Measurements from ENCODE around the gene ZNF609. TPM values are rescaled to one million over a fixed set of nuclear protein-coding genes. Genes with fewer than 3 reads are reported as not detected.

ZNF609 gene
- total RNA-seq, 3 donors from 2014 or later (not counting 1 experiment from before 2014, with no cell fraction given): 40.3 to 59.7 (median 55.3) TPM

DNA sequence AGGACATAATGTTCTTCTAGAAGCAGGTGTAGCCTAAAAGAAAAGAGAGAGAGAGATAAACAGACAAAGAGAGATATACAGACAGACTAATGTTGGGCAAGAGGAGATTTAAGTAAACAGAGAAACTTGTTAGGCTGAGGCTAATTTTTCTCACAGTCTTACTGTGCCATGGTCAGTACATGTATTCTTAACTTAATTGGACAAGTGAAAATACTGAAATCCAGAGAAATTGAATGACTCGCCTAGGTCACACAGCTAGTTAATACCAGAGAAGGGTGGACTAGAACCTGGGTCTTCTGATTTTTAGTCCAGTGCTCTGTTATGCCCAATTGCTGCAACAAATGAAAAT lies 6.7 kb upstream of the ZNF609 start:
- WGBS (ENCODE audit: insufficient coverage): 97% methylated on average over 1 of the region's 1 CpG
- Mint-ChIP-seq H3K36me3 (peaks cover 9% of the 10 kb centered on the region), H3K27ac (no peak overlapping the region), H3K27me3 (ENCODE audit: low read depth in 2 of 2) (no peaks in the 10 kb centered on the region), H3K4me3 (no peak overlapping the region), H3K4me1 (peaks cover 0 to 5% of the 10 kb centered on the region in 2 donors), H3K9me3 (no peaks in the 10 kb centered on the region)
- Histone ChIP-seq H3K27me3 (ENCODE audit: control insufficient read depth, insufficient read depth, low read length) (no peaks in the 10 kb centered on the region), H3K4me3 (ENCODE audit: low read length) (no peak overlapping the region), H3K9me3 (ENCODE audit: control insufficient read depth, insufficient read depth, low read length) (no peaks in the 10 kb centered on the region), H3K27ac (ENCODE audit: low read length) (no peak overlapping the region), H3K4me1 (ENCODE audit: control insufficient read depth, insufficient read depth, low read length) (no peaks in the 10 kb centered on the region), H3K36me3 (ENCODE audit: control insufficient read depth, insufficient read depth, low read length) (peaks cover 15% of the 10 kb centered on the region)
- TF ChIP-seq, protein P1, sequence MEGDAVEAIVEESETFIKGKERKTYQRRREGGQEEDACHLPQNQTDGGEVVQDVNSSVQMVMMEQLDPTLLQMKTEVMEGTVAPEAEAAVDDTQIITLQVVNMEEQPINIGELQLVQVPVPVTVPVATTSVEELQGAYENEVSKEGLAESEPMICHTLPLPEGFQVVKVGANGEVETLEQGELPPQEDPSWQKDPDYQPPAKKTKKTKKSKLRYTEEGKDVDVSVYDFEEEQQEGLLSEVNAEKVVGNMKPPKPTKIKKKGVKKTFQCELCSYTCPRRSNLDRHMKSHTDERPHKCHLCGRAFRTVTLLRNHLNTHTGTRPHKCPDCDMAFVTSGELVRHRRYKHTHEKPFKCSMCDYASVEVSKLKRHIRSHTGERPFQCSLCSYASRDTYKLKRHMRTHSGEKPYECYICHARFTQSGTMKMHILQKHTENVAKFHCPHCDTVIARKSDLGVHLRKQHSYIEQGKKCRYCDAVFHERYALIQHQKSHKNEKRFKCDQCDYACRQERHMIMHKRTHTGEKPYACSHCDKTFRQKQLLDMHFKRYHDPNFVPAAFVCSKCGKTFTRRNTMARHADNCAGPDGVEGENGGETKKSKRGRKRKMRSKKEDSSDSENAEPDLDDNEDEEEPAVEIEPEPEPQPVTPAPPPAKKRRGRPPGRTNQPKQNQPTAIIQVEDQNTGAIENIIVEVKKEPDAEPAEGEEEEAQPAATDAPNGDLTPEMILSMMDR (IDR thresholded peaks at IDR 0.05): no peak
- ATAC-seq: no peak
- intact Hi-C loops (cut with micrococcal nuclease): no loop called here
- DNase-seq: no peak

DNA sequence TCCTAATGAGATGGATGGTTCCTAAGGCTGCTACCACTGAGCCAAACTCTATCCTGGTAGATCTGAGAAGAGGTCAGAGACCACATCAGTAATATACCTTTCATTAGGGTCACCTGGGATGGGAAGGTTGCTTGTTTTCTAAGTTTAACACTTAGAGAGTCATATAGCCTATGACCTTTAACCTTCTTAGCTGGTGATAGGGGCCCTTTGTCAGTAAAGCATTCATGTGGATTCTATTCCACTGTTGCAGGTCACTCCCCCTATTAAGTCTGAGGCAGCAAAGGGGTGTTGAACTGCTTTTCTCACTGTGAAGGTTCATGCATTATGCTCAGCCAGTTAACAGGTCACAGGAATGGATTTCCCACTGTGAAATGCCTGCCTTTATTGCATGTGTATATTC lies 6.1 kb upstream of the ZNF609 start:
- Histone ChIP-seq H3K27me3 (ENCODE audit: control insufficient read depth, insufficient read depth, low read length) (no peaks in the 10 kb centered on the region), H3K27ac (ENCODE audit: low read length) (no peak overlapping the region), H3K4me3 (ENCODE audit: low read length) (no peak overlapping the region), H3K36me3 (ENCODE audit: control insufficient read depth, insufficient read depth, low read length) (peaks cover 15% of the 10 kb centered on the region), H3K4me1 (ENCODE audit: control insufficient read depth, insufficient read depth, low read length) (no peaks in the 10 kb centered on the region), H3K9me3 (ENCODE audit: control insufficient read depth, insufficient read depth, low read length) (no peaks in the 10 kb centered on the region)
- DNase-seq (no peak), ATAC-seq (no peak)
- intact Hi-C loops (cut with micrococcal nuclease): no loop called here
- no peaks in the 10 kb centered on the region for H3K9me3 Mint-ChIP-seq
- no peaks in the 10 kb centered on the region for H3K27me3 Mint-ChIP-seq (ENCODE audit: low read depth in 2 of 2)
- TF ChIP-seq, protein P1 (IDR thresholded peaks at IDR 0.05): no peak
- peaks cover 9% of the 10 kb centered on the region for H3K36me3 Mint-ChIP-seq
- peaks cover under 1 to 6% of the 10 kb centered on the region in 2 donors for H3K4me1 Mint-ChIP-seq
- no peak overlapping the region for H3K27ac Mint-ChIP-seq
- no peak overlapping the region for H3K4me3 Mint-ChIP-seq

DNA sequence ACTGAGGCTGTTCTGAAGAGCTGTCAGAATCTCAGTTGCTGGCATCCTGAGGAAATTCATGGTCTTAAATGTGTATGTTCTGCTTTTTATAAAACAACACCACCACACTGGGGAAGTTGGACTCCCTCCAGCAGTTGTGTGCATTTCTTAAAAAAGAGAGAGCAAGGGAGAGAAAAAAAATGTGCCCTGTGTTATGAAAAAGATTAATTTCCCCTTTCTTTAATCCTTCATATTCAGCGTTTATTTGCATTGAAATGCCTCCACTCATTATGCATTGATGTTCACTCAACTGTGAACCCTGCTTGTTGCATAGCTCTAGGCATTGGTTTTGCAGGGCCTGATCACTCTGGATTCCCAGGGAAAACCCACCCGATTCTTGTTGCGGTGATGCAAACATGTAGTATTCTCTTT lies 4.4 kb upstream of the ZNF609 start:
- Histone ChIP-seq H3K36me3 (ENCODE audit: control insufficient read depth, insufficient read depth, low read length) (peaks cover 11% of the 10 kb centered on the region), H3K4me1 (ENCODE audit: control insufficient read depth, insufficient read depth, low read length) (peaks cover 4% of the 10 kb centered on the region), H3K27me3 (ENCODE audit: control insufficient read depth, insufficient read depth, low read length) (no peaks in the 10 kb centered on the region), H3K9me3 (ENCODE audit: control insufficient read depth, insufficient read depth, low read length) (no peaks in the 10 kb centered on the region), H3K27ac (ENCODE audit: low read length) (no peak overlapping the region), H3K4me3 (ENCODE audit: low read length) (no peak overlapping the region)
- no peaks in the 10 kb centered on the region for H3K27me3 Mint-ChIP-seq (ENCODE audit: low read depth in 2 of 2)
- intact Hi-C loops (cut with micrococcal nuclease): no loop called here
- no peaks in the 10 kb centered on the region for H3K9me3 Mint-ChIP-seq
- DNase-seq (peak in 1 of 2 donors; percentile 41), ATAC-seq (no peak)
- 36% methylated on average over 3 of the region's 3 CpGs for WGBS (ENCODE audit: insufficient coverage)
- TF ChIP-seq, protein P1 (IDR thresholded peaks at IDR 0.05): no peak
- H3K4me3 Mint-ChIP-seq: no peak overlapping the region
- H3K36me3 Mint-ChIP-seq: peaks cover 9% of the 10 kb centered on the region
- peaks cover 12% of the 10 kb centered on the region in 2 donors for H3K4me1 Mint-ChIP-seq
- H3K27ac Mint-ChIP-seq: no peak overlapping the region

DNA sequence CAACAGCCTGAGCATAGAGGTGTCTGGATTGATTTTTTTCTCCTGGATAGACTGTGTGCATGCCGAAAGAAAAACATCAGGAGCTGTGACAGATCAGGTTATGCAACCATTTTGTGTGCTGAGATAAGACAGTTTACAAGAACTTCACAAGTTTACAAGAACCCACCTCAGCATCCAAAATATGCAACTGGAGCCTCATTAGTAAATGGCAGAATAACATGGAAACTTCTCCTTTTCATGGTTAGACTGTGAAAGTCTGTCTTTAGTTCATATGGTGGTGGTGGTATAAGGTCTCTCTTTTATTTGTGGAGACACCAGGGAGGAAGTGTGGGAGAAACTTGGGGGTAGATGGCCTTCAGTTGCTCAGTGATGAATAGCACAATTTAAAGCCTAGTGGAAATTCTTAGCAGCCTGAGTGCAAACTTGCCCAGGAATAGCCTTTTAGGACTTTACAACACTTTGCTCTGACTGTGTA lies 3.7 kb upstream of the ZNF609 start:
- no peak for ATAC-seq

More for the DNA sequence above, 3.7 kb upstream of the ZNF609 start:
- intact Hi-C loops (cut with micrococcal nuclease): no loop called here
- Histone ChIP-seq H3K4me1 (ENCODE audit: control insufficient read depth, insufficient read depth, low read length) (peaks cover 9% of the 10 kb centered on the region), H3K9me3 (ENCODE audit: control insufficient read depth, insufficient read depth, low read length) (no peaks in the 10 kb centered on the region), H3K27me3 (ENCODE audit: control insufficient read depth, insufficient read depth, low read length) (no peaks in the 10 kb centered on the region), H3K27ac (ENCODE audit: low read length) (no peak overlapping the region), H3K4me3 (ENCODE audit: low read length) (no peak overlapping the region), H3K36me3 (ENCODE audit: control insufficient read depth, insufficient read depth, low read length) (peaks cover 11% of the 10 kb centered on the region)
- Mint-ChIP-seq H3K4me1 (peaks cover 18% of the 10 kb centered on the region in 2 donors), H3K36me3 (peaks cover 9% of the 10 kb centered on the region), H3K4me3 (no peak overlapping the region), H3K27me3 (ENCODE audit: low read depth in 2 of 2) (no peaks in the 10 kb centered on the region), H3K9me3 (no peaks in the 10 kb centered on the region), H3K27ac (no peak overlapping the region)
- DNase-seq: no peak
- TF ChIP-seq, protein P1 (IDR thresholded peaks at IDR 0.05): no peak
- 67% methylated on average over 1 of the region's 1 CpG for WGBS (ENCODE audit: insufficient coverage)
